Measurements from ENCODE around the gene APOC4. TPM values are rescaled to one million over a fixed set of nuclear protein-coding genes. Genes with fewer than 3 reads are reported as not detected.

APOC4 gene
- total RNA-seq, 1 donor from 2014 or later = not detected

DNA sequence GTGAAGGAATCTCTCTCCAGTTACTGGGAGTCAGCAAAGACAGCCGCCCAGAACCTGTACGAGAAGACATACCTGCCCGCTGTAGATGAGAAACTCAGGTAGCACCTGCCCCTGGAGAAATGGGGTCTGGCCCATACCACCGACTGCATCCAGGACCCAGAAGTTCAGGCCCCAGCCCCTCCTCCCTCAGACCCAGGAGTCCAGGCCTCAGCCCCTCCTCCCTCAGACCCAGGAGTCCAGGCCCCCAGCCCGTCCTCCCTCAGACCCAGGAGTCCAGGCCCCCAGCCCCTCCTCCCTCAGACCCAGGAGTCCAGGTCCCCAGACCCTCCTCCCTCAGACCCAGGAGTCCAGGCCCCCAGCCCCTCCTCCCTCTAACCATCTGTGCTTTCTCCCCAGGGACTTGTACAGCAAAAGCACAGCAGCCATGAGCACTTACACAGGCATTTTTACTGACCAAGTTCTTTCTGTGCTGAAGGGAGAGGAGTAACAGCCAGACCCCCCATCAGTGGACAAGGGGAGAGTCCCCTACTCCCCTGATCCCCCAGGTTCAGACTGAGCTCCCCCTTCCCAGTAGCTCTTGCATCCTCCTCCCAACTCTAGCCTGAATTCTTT, 6.8 kb downstream of the APOC4 start:
- Mint-ChIP-seq H3K27ac (ENCODE audit: unreplicated experiment) (no peak overlapping the region), H3K4me1 (ENCODE audit: unreplicated experiment) (peaks cover 2% of the 10 kb centered on the region), H3K36me3 (ENCODE audit: low read depth, unreplicated experiment) (no peaks in the 10 kb centered on the region), H3K9me3 (ENCODE audit: unreplicated experiment) (no peaks in the 10 kb centered on the region), H3K27me3 (ENCODE audit: unreplicated experiment) (peaks cover 3% of the 10 kb centered on the region), H3K4me3 (ENCODE audit: unreplicated experiment) (no peak overlapping the region)
- no peak for DNase-seq (ENCODE audit: low spot score)
- TF ChIP-seq, protein P1, sequence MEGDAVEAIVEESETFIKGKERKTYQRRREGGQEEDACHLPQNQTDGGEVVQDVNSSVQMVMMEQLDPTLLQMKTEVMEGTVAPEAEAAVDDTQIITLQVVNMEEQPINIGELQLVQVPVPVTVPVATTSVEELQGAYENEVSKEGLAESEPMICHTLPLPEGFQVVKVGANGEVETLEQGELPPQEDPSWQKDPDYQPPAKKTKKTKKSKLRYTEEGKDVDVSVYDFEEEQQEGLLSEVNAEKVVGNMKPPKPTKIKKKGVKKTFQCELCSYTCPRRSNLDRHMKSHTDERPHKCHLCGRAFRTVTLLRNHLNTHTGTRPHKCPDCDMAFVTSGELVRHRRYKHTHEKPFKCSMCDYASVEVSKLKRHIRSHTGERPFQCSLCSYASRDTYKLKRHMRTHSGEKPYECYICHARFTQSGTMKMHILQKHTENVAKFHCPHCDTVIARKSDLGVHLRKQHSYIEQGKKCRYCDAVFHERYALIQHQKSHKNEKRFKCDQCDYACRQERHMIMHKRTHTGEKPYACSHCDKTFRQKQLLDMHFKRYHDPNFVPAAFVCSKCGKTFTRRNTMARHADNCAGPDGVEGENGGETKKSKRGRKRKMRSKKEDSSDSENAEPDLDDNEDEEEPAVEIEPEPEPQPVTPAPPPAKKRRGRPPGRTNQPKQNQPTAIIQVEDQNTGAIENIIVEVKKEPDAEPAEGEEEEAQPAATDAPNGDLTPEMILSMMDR (IDR thresholded peaks at IDR 0.05; ENCODE audit: unreplicated experiment) = no peak

DNA sequence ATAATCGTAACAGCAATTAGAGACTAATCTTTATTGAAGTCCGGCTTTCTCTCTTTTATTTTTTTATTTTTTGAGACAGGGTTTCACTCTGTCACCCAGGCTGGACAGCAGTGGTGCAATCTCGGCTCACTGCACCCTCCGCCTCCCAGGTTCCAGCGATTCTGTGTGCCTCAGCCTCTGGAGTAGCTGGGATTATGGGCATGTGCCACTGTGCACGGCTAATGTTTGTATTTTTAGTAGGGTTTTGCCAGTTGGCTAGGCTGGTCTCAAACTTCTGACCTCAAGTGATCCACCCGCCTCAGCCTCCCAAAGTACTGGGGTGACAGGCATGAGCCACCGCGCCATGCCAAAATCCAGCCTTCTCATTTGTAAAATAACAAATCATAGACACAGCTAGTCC, 7.5 kb downstream of the APOC4 start:
- TF ChIP-seq, protein P1 (IDR thresholded peaks at IDR 0.05; ENCODE audit: unreplicated experiment) = no peak
- no peak overlapping the region for H3K27ac Mint-ChIP-seq (ENCODE audit: unreplicated experiment)
- H3K4me3 Mint-ChIP-seq (ENCODE audit: unreplicated experiment) = no peak overlapping the region
- H3K27me3 Mint-ChIP-seq (ENCODE audit: unreplicated experiment) = peaks cover 3% of the 10 kb centered on the region
- peaks cover 1% of the 10 kb centered on the region for H3K36me3 Mint-ChIP-seq (ENCODE audit: low read depth, unreplicated experiment)
- no peaks in the 10 kb centered on the region for H3K9me3 Mint-ChIP-seq (ENCODE audit: unreplicated experiment)
- no peak for DNase-seq (ENCODE audit: low spot score)
- H3K4me1 Mint-ChIP-seq (ENCODE audit: unreplicated experiment) = peaks cover 4% of the 10 kb centered on the region

DNA sequence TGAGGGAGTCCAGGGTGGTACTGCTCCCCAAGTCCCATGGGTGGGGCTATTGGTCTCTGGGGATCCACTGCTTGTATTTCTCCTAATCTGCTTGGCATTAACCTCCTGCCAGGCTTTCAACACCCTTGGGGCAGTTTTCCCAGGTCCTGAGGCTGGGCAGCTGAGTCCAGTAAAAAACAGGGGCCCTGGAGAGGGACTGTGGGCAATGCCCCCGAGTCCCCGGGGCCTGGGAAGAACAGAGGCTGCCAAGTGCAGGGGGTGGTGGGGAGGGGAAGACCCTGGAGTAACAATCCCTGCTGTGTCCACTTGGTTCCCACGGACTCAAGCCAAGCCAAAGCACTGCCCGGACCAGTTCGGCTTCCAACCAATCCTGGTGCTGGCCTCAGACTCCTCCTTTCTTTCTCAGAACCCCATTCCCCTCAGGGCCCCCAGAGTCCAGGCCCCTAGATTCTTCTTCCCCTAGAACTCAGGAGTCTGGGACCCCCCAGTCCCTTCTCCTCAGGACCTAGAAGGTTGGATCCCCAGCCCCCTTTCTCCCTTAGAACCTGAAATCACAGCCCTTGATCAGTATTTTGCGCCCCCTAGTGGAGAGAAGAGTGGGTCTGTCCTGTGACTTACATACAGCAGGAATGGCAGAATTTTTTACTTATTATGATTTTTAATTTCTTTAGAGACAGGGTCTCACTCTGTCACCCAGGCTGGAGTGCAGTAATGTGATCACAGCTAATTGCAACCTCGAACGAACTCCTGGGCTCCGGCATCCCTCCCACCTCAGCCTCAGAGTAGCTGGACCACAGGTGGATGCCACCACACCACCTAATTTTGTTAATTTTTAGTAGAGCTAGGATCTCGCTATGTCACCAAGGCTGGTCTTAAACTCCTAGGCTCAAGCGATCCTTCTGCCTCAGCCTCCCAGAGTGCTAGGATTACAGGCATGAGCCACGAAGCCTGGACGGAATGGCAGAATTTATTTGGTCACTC, 9.4 kb downstream of the APOC4 start:
- Mint-ChIP-seq H3K4me3 (ENCODE audit: unreplicated experiment) (peak overlapping the region; percentile 37), H3K36me3 (ENCODE audit: low read depth, unreplicated experiment) (peaks cover 6% of the 10 kb centered on the region), H3K27me3 (ENCODE audit: unreplicated experiment) (peaks cover 12% of the 10 kb centered on the region), H3K9me3 (ENCODE audit: unreplicated experiment) (no peaks in the 10 kb centered on the region), H3K4me1 (ENCODE audit: unreplicated experiment) (peaks cover 18% of the 10 kb centered on the region), H3K27ac (ENCODE audit: unreplicated experiment) (no peak overlapping the region)
- peak; percentile 64 for DNase-seq (ENCODE audit: low spot score)
- TF ChIP-seq, protein P1 (IDR thresholded peaks at IDR 0.05; ENCODE audit: unreplicated experiment) = peak; percentile 94

DNA sequence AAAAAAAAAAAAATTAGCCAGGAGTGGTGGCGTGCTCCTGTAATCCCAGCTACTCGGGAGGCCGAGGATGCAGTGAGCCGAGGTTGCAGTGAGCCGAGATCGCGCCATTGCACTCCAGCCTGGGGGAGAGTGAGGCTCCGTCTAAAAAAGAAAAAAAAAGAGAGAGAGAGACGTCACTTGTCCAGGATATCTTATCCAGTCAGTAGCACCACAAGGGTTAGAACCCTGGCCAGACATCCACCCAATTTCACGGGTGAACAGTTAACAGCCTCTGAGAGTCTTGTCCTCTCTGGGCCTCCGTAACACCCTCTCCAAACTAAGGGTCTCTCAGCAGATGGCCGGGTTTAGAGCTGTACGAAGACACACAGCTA, 12.2 kb downstream of the APOC4 start:
- Mint-ChIP-seq H3K9me3 (ENCODE audit: unreplicated experiment) (no peaks in the 10 kb centered on the region), H3K4me3 (ENCODE audit: unreplicated experiment) (peak overlapping the region; percentile 97), H3K27ac (ENCODE audit: unreplicated experiment) (peak overlapping the region; percentile 99), H3K4me1 (ENCODE audit: unreplicated experiment) (peaks cover 36% of the 10 kb centered on the region), H3K27me3 (ENCODE audit: unreplicated experiment) (peaks cover 12% of the 10 kb centered on the region), H3K36me3 (ENCODE audit: low read depth, unreplicated experiment) (peaks cover 6% of the 10 kb centered on the region)
- TF ChIP-seq, protein P1 (IDR thresholded peaks at IDR 0.05; ENCODE audit: unreplicated experiment) = no peak
- DNase-seq (ENCODE audit: low spot score) = no peak
